ENCODE data around the gene NOD2. TPM values are rescaled to one million over a fixed set of nuclear protein-coding genes. Genes with fewer than 3 reads are reported as not detected.

NOD2 gene
- total RNA-seq, 1 experiment from 2014 or later: 5.4 TPM

DNA sequence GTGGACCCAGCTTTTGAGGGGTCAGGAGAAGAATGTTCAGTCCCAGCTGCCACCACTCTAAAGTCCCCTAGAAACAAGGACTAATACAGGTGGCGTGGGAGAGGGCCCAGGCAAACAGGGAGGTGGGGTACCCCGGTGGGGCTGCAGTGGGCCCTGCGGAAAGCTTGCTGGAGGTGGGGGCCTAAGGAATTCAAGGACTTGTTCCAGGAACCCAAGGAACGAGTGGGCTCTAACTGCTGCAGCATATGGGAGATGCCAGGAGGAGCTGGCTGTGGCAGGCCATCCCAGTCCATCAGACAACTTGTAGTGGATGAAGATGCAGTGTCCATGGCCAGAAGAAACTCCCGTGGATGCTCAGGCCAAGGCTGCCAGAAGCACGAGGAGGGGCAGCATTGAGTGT is 22.9 kb upstream of the NOD2 start:
- Histone ChIP-seq H3K36me3 (ENCODE audit: control insufficient read depth in 1 of 2, insufficient read depth in 2 of 2, low read length in 2 of 2) (no peaks in the 10 kb centered on the region), H3K79me2 (ENCODE audit: insufficient read depth, low read length) (no peaks in the 10 kb centered on the region), H3K9ac (ENCODE audit: low read length) (no peak overlapping the region), H3K27ac (ENCODE audit: low read depth, low read length) (no peak overlapping the region), H3K9me3 (ENCODE audit: control insufficient read depth in 1 of 2, insufficient read depth in 1 of 2, low read depth in 1 of 2, low read length in 2 of 2) (peaks cover 10 to 23% of the 10 kb centered on the region in 2 experiments; a peak in 3 of 4 replicates), H3K27me3 (ENCODE audit: insufficient read depth, low read length) (no peaks in the 10 kb centered on the region), H3K9me2 (ENCODE audit: insufficient read depth) (no peaks in the 10 kb centered on the region), H4K20me1 (ENCODE audit: insufficient read depth) (no peaks in the 10 kb centered on the region), H3K4me1 (ENCODE audit: control insufficient read depth in 1 of 2, insufficient read depth in 2 of 2, low read length in 2 of 2) (no peaks in the 10 kb centered on the region), H3K4me3 (replicated peaks in 1 of 2; ENCODE audit: low read depth in 1 of 2, low read length in 2 of 2) (no peak overlapping the region), H2AFZ (ENCODE audit: low read depth, low read length, poor library complexity, severe bottlenecking) (no peak overlapping the region), H3K4me2 (ENCODE audit: low read length) (no peak overlapping the region)
- CTCF ChIA-PET: interaction anchor here (3.8 kb wide), 1 partner anchor 136 kb away, joined by 36 read pairs; no protein-coding TSS in a partner anchor
- intact Hi-C loops (cut with micrococcal nuclease): loop anchor here (10.0 kb wide), 2 partner anchors 536 to 1314 kb away; no protein-coding TSS in a partner anchor
- no TSS peak for BruUV-seq (replicated peaks)
- no peak for TF ChIP-seq EZH2phosphoT487 (IDR thresholded peaks at IDR 0.05; ENCODE audit: borderline replicate concordance)
- TF ChIP-seq YY1 (IDR thresholded peaks at IDR 0.05; ENCODE audit: extremely low read depth, insufficient replicate concordance, low read depth, low read length): no peak
- TF ChIP-seq, protein P1, sequence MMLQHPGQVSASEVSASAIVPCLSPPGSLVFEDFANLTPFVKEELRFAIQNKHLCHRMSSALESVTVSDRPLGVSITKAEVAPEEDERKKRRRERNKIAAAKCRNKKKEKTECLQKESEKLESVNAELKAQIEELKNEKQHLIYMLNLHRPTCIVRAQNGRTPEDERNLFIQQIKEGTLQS (IDR thresholded peaks at IDR 0.05): no peak
- TF ChIP-seq TCF7L2 (IDR thresholded peaks at IDR 0.05; ENCODE audit: borderline replicate concordance, extremely low read depth, insufficient read depth, insufficient read length): no peak
- TF ChIP-seq, protein P2, sequence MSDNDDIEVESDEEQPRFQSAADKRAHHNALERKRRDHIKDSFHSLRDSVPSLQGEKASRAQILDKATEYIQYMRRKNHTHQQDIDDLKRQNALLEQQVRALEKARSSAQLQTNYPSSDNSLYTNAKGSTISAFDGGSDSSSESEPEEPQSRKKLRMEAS (IDR thresholded peaks at IDR 0.05): no peak
- no peak for TF ChIP-seq POLR2A (IDR thresholded peaks at IDR 0.05; ENCODE audit: borderline replicate concordance, extremely low read depth, insufficient read depth, insufficient read length)
- no peak for TF ChIP-seq ZFX (IDR thresholded peaks at IDR 0.05)
- TF ChIP-seq CBX3 (IDR thresholded peaks at IDR 0.05; ENCODE audit: low read depth): no peak
- no peak for TF ChIP-seq ELF1 (IDR thresholded peaks at IDR 0.05; ENCODE audit: borderline replicate concordance, low read depth)
- POLR2A ChIA-PET: no interaction called here
- DNase-seq (ENCODE audit: low read depth, low spot score) (no peak), ATAC-seq (no peak)
- RAD21 ChIA-PET (ENCODE audit: low non-redundant PET in 1 of 2, low total read pairs in 2 of 2, uncharacterized antibody in 2 of 2, unreplicated experiment in 2 of 2): no interaction called here
